HG02571 (cell line): ENCODE measurements around the gene CXCR5.

Experiments
- ATAC-seq: cut with Tn5 transposase; IDR thresholded peaks from one replicate; pipeline ENCODE4 v1.9.1; 2021; ENCODE audit warnings: mild to moderate bottlenecking, moderate library complexity; ENCODE audit not compliant: unreplicated experiment

The CXCR5 gene

GRCh38 chr11:118924591-118925585, 41.2 kb downstream of the CXCR5 start:
- ATAC-seq, result no peak

- ATAC-seq, result no peak
Observed at GRCh38 chr11:118927554-118928100, 43.9 kb downstream of the CXCR5 start.

DNA sequence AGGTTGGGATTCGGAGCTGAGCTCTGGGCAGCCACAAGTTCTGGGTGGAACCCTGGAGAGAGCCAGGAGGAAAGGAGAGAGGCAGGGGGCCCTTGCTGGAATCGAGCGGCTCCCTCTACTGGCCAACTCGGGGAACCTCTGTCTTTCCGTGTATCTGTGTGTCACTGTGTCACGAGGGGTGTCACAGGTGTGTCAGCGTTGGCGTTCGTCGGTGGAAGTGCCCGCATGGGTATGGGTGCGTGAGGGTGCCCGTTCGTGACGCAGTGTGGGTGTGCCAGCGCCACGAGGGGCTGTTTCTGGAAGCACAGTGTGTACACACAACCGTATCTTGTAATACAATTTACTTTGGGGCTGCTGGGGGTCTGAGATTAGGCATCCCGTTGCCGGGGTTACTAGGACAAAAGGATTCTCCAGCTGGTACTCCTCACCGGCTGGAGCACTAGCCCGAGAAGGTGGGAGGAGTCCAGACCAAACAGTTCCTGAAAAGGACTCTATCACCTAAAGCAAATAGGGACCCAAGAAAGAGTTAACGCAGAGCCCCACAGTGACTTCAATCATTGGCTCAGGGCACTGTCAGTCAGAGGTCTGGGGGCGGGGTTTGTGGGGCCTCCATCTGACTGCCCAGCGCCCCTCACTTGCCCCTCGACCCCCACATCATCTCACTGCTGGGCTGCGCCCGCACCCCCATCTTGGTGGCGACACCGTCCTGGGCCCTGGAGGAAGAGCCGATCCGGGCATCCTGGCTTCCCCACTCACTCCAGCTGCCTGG, 44.6 kb downstream of the CXCR5 start:
- peak; percentile 43 for ATAC-seq

DNA sequence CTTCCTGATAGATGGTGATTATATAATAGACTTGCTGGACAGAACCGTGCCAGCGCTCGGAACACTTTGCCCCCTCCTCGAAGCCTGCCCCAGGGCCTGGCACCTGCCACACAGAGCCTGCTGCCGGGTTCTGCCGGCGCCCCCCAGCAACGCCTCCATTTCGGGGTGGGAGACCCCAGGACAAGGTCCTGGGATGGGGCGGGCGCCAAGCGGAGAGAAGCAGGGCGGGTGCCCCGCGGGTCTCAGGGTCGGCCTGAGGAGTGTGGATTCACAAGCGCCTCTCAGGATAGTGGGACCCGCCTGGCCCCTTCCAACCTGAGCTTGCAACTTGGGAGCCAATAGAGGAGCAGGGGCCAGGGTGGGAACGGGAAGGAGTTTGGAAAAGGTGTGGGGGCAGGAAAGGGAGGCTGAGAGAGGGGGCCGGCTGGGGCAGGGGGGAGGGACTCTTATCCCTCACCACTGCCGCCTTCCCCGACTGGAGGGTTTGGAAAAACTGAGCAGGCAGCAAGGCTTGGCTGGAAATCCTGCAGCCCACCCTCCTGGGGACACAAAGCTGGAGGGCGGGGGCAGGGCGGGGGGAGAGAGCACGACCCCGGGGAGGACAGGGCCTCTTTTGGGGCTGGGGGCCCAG, 45.3 kb downstream of the CXCR5 start:
- ATAC-seq, result no peak

DNA sequence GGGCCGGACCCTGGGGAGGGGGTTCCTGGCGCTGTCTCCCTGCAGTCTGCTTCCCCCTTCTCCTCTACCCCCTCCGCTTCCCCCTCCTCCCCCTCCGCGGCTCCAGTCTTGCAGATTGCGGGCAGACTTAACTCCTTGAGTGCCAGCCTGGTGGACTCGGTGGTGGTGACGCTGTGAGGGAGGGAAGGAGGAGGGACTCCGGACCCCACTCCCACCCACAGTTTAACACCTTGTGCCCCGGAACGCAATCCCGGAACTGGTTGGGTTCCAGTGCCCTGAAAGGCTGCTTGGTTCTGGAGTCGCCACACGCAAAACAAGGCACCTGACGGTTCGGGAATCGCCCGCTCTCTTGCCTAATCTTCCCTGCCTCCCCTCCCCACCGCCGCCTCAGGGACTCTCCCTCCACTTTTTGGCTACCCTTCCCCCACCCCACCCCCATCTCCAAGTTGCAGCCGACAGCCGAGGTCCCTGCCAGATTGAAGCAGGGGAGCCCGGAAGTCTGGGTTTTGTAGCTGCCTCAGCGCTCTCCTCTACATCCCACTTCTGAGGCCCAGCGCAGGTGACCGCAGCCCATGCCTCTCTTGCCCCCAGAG, 45.9 kb downstream of the CXCR5 start:
- no peak for ATAC-seq

DNA sequence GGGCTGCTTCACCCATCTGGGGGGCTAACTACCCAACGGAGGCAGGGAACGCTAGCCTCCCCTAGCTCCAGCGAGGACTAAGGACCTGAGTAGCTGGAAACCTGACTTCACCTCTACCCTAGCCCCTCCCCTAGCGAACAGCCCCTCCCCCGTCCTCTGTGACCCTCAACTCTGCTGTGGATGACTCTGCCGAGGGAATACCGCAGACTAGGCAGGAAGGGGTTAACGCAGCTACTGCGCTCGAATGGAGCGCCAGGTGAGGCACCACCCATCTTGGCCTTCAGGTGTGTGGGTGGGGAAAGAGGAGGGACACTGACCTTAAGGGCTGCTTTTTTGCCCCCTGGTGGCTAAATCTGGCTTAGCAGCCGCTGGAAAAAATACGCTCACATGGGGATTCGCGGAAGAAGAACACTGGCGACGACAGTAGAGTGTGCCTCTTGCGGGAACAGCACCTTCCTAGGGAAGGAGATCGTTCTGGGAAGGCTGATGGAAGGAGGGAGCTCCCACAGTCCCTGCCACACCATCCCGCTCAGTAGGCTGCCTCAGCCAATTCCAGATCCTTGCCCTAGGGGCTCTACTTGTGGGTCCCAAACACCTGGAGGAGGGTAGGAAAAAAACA, 46.5 kb downstream of the CXCR5 start:
- no peak for ATAC-seq

- no peak for ATAC-seq
Observed at GRCh38 chr11:118931571-118931970, 47.9 kb downstream of the CXCR5 start.

DNA sequence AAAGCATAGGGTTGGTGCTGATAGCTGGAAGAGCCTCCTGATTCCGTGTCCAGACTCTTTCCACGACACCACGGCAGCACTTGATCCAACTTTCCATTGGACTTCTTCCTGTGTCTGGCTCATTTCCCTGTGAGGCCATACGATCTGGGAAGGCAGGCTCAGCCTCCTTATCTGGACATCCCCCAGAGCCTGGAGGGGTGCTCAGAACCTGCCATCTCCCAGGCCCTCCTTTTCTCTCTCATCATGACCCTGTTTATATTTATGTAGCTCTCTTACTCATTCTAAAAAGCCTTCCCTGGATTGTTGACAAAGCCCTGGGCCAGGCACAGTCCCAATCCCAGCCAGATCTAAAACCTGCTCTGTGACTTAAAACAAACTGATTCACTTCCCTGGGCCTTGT, 49.8 kb downstream of the CXCR5 start:
- ATAC-seq, result no peak

- no peak for ATAC-seq
Observed at GRCh38 chr11:118935376-118935775, 51.7 kb downstream of the CXCR5 start.

DNA sequence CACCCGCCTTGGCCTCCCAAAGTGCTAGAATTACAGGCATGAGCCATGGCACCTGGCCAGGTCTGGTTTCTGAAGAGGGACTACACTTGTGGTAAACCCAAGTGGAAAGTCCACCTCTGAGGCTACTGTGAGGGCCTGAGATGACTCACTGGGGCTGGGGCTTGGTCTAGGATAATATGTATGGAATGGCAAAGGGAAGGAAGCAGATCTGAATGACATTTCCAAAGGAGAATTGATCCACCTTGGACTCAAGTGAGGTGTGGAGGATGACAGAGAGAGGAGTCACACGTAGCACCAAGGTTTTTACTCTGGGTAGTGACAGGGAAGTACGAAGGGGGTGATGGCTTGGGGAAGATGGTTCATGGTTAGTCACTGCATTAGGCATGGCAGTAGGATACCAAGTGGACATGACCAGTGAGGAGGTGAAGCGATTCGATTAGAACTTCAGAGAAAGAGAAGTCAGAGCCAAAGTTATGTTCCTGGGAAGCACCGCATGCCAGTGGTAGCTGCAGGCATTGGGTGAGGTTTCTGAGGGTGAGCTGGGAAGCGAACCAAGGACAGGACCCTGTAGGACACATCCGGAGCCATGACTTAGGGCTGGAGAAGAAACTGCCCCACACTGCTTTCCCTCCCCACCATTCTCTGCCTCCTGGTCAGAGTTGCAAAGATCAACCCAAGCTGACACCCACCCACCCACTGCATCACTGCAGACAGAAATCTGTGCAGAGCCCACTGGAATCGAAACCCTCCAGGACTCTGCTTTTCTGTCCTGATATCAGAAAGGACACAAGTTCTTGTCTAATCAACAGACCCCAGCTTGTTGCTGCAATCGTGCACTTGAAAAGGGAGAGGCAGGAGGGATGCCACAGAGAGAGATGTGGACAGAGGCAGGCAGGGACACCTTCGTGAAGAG, 55.1 kb downstream of the CXCR5 start:
- no peak for ATAC-seq

DNA sequence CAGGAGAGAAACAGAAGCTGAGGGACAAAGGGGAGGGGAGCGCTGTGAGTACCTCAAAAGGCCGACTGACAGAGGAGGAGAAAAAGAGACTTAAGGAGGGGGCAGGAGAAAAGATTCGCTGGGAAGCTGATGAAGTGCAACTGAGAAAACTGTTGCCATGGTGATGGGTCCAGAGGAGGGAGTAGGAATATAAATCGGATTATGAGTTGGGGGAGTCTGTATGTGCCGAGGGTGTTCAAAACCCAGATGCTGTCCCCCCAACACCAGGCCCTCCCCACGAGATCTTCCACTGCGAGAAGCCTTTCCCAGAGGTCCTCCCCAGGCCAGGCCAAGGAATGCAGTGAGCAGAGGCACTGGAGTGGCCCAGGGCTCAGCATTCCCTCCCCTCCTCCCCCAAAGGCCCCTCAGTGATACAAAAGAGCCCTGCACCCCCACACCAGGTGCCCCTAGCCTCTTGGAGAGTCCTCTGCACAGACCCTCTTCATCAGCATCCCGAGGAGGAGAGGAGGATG, 55.8 kb downstream of the CXCR5 start:
- no peak for ATAC-seq

GRCh38 chr11:118939953-118940598, 56.4 kb downstream of the CXCR5 start:
- no peak for ATAC-seq

DNA sequence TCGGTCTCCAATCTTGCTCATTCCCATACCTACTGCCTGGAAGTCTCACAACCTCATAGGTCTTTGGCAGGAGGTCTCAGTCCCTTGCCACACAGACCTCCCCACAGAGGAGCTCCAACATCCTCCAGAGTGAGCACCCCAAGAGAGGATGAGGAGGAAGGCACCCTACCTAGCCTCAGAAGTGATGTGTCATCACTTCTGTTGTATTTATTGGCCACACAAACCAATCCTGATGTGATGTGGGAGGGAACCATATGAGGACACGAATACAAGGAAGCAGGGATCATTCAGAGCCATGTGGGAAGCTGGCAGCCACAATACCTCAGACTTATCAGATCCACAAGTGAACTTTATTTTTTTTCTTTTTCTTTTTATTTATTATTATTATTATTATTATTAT, 63.4 kb downstream of the CXCR5 start:
- no peak for ATAC-seq
